SK-N-SH (cell line): ENCODE data around the gene NAV2. TPM values are rescaled to one million over a fixed set of nuclear protein-coding genes. Genes with fewer than 3 reads are reported as not detected.
A peak's percentile ranks its signal among the peaks of the same experiment; 100 is the strongest.

Source experiments
- CTCF ChIA-PET: fragments of 300-600, 350-600 bp; formaldehyde crosslinking; extraction: SDS; loops from one replicate; lab custom pipeline; 2021; lab: Yijun Ruan, JAX
- POLR2A ChIA-PET: fragments of 350-600 bp; sonication (Branson Sonifier 250); formaldehyde crosslinking; extraction: SDS; loops from one replicate; lab custom pipeline; 2020; ENCODE audit warnings: antibody characterized with exemption, inconsistent platforms; lab: Yijun Ruan, JAX
- DNase-seq: peaks from one replicate; pipeline ENCODE4 v3.0.0; 2012
- H2AFZ ChIP-seq: fragments of 200-600 bp; sonication (generic); 2 replicates; pipeline ENCODE4 v1.8.1; 2016; ENCODE audit warnings: antibody characterized with exemption, mild to moderate bottlenecking, low read depth
- H3F3A ChIP-seq: fragments of 200-600 bp; sonication (generic); replicated peaks from 2 replicates; pipeline ENCODE3; 2016; ENCODE audit warnings: antibody characterized with exemption, mild to moderate bottlenecking; ENCODE audit not compliant: insufficient read depth
- H3K27ac ChIP-seq, 2 experiments: fragments of 200-500 bp in 1 of 2; fragments of 200-600 bp in 1 of 2; sonication (Bioruptor generic) in 1 of 2; sonication (generic), shearing (Covaris generic) in 1 of 2; 2 replicates each; pipeline versions ENCODE4 v1.5.1 to v1.6.1; 2014 to 2016; ENCODE audit warnings: low read depth in 2 of 2, inconsistent platforms in 1 of 2, low read length in 1 of 2, mild to moderate bottlenecking in 1 of 2, mixed read lengths in 1 of 2
- H3K27me3 ChIP-seq: fragments of 200-600 bp; sonication (generic), shearing (Covaris generic); 2 replicates; pipeline ENCODE4 v1.6.1; 2016; ENCODE audit warnings: mixed run types; ENCODE audit not compliant: insufficient read depth
- H3K36me3 ChIP-seq, 2 experiments: fragments of 200-500 bp in 1 of 2; fragments of 200-600 bp in 1 of 2; sonication (Bioruptor generic) in 1 of 2; sonication (generic) in 1 of 2; replicated peaks in 1 of 2; 2 replicates each; pipeline versions ENCODE3 to v1.5.1; 2014 to 2016; ENCODE audit warnings: low read length in 1 of 2, mild to moderate bottlenecking in 1 of 2; ENCODE audit not compliant: insufficient read depth in 2 of 2, control insufficient read depth in 1 of 2
- H3K4me1 ChIP-seq, 2 experiments: fragments of 200-500 bp in 1 of 2; fragments of 200-600 bp in 1 of 2; sonication (Bioruptor generic) in 1 of 2; sonication (generic), shearing (Covaris generic) in 1 of 2; 2 replicates each; pipeline versions ENCODE4 v1.5.1 to v1.6.1; 2014 to 2016; ENCODE audit warnings: low read depth in 1 of 2, low read length in 1 of 2, mixed run types in 1 of 2; ENCODE audit not compliant: insufficient read depth in 2 of 2, control insufficient read depth in 1 of 2
- H3K4me2 ChIP-seq: fragments of 200-600 bp; sonication (generic), shearing (Covaris generic); 2 replicates; pipeline ENCODE4 v1.6.1; 2017; ENCODE audit warnings: mixed run types
- H3K4me3 ChIP-seq, 2 experiments: fragments of 200-500 bp in 1 of 2; fragments of 200-600 bp in 1 of 2; sonication (Bioruptor generic) in 1 of 2; sonication (generic), shearing (Covaris generic) in 1 of 2; 2 replicates each; pipeline versions ENCODE4 v1.5.1 to v1.8.1; 2014 to 2016; ENCODE audit warnings: low read depth in 2 of 2, inconsistent platforms in 1 of 2, low read length in 1 of 2, mild to moderate bottlenecking in 1 of 2, mixed read lengths in 1 of 2, moderate library complexity in 1 of 2
- H3K79me2 ChIP-seq: fragments of 200-600 bp; sonication (generic); 2 replicates; pipeline ENCODE4 v1.8.1; 2017; ENCODE audit warnings: mild to moderate bottlenecking; ENCODE audit not compliant: insufficient read depth
- H3K9ac ChIP-seq: fragments of 200-600 bp; sonication (generic); 2 replicates; pipeline ENCODE4 v1.6.1; 2017; ENCODE audit warnings: mixed run types
- H3K9me2 ChIP-seq: fragments of 200-600 bp; sonication (generic); 2 replicates; pipeline ENCODE4 v1.6.1; 2017; ENCODE audit warnings: mixed run types
- H3K9me3 ChIP-seq: fragments of 200-600 bp; sonication (generic); 2 replicates; pipeline ENCODE4 v1.6.1; 2017; ENCODE audit warnings: mixed run types, mild to moderate bottlenecking, moderate library complexity
- H4K20me1 ChIP-seq: fragments of 200-600 bp; sonication (generic); 2 replicates; pipeline ENCODE4 v1.6.1; 2017; ENCODE audit warnings: mild to moderate bottlenecking, mixed run types; ENCODE audit not compliant: insufficient read depth
- CTCF ChIP-seq: fragments of 200-600 bp; sonication (generic); IDR thresholded peaks from 2 replicates; pipeline ENCODE4 v1.6.1; 2017; ENCODE audit warnings: antibody characterized with exemption, mild to moderate bottlenecking, moderate library complexity
- EP300 ChIP-seq, 2 experiments: IDR thresholded peaks; 2 replicates each; pipeline versions ENCODE4 v1.4.0 to v1.6.1; 2012; ENCODE audit warnings: borderline replicate concordance in 1 of 2, low read depth in 1 of 2, low read length in 1 of 2
- EZH2phosphoT487 ChIP-seq: fragments of 200-600 bp; sonication (generic); IDR thresholded peaks from 2 replicates; pipeline ENCODE4 v1.6.1; 2017; ENCODE audit warnings: low read depth, mixed run types, mild to moderate bottlenecking, antibody characterized with exemption, moderate library complexity, borderline replicate concordance
- GATA2 ChIP-seq: sonication (generic); formaldehyde crosslinking; IDR thresholded peaks from 2 replicates; pipeline ENCODE4 v1.5.0; 2020; ENCODE audit warnings: mild to moderate bottlenecking, missing genetic modification reagents
- IRF3 ChIP-seq: fragments of 150-350 bp; IDR thresholded peaks from 2 replicates; pipeline ENCODE4 v1.6.1; 2016; ENCODE audit warnings: mild to moderate bottlenecking, low read depth, low read length
- JUND ChIP-seq: IDR thresholded peaks from 2 replicates; pipeline ENCODE4 v1.4.0; 2012
- MEF2A ChIP-seq: IDR thresholded peaks from 2 replicates; pipeline ENCODE4 v1.4.0; 2012; ENCODE audit warnings: low read depth, borderline replicate concordance
- MXI1 ChIP-seq: IDR thresholded peaks from 2 replicates; pipeline ENCODE4 v1.6.1; 2012; ENCODE audit warnings: mild to moderate bottlenecking, low read depth, low read length, improper control_type of control experiment
- PBX3 ChIP-seq: IDR thresholded peaks from 2 replicates; pipeline ENCODE4; 2012
- POLR2AphosphoS5 ChIP-seq: IDR thresholded peaks from 2 replicates; pipeline ENCODE4 v1.6.1; 2012; ENCODE audit warnings: low read depth, low read length
- RFX5 ChIP-seq: IDR thresholded peaks from 2 replicates; pipeline ENCODE4 v1.6.1; 2012; ENCODE audit warnings: mild to moderate bottlenecking, improper control_type of control experiment, low read length
- RXRA ChIP-seq: IDR thresholded peaks from 2 replicates; pipeline ENCODE4 v1.4.0; 2012; ENCODE audit warnings: low read depth, mild to moderate bottlenecking, borderline replicate concordance
- SMC3 ChIP-seq: IDR thresholded peaks from 2 replicates; pipeline ENCODE4 v1.6.1; 2012; ENCODE audit warnings: low read depth, low read length, improper control_type of control experiment
- TAF1 ChIP-seq: IDR thresholded peaks from 2 replicates; pipeline ENCODE4 v1.6.1; 2012; ENCODE audit warnings: low read depth, mild to moderate bottlenecking, low read length, moderate library complexity, borderline replicate concordance
- TEAD4 ChIP-seq: IDR thresholded peaks from 2 replicates; pipeline ENCODE4 v1.4.0; 2012; ENCODE audit warnings: mild to moderate bottlenecking, borderline replicate concordance; ENCODE audit not compliant: insufficient read depth
- USF2 ChIP-seq: fragments of 150-350 bp; IDR thresholded peaks from 2 replicates; pipeline ENCODE4 v1.6.1; 2017; ENCODE audit warnings: antibody characterized with exemption, low read length, low read depth, borderline replicate concordance
- YY1 ChIP-seq: IDR thresholded peaks from 2 replicates; pipeline ENCODE4 v1.4.0; 2012; ENCODE audit warnings: low read depth, mild to moderate bottlenecking
- WGBS: methylation state at CpG from one replicate; pipeline ENCODE4 v1.1.6; 2017; ENCODE audit warnings: low lambda C conversion rate; 5-methylcytosine and 5-hydroxymethylcytosine counted together
- polyA plus RNA-seq, 3 experiments: library from polyadenylated mRNA; depleted of rRNA; stranded (reverse); fragments of >200 nt; gene quantifications; 2 replicates each; pipeline ENCODE4 v1.2.3, GENCODE V29; 2012

Gene NAV2
- polyA plus RNA-seq, 1 of the 3 experiments (the other 2 are of a cell fraction) = 26.2 TPM

GRCh38 chr11:20161923-20162744, 449.5 kb downstream of the NAV2 start:
- Histone ChIP-seq H3K9me3 (no peaks in the 10 kb centered on the region), H3K36me3 (no peaks in the 10 kb centered on the region), H3F3A (no peaks in the 10 kb centered on the region), H3K4me1 (peaks cover 0 to 16% of the 10 kb centered on the region in 2 experiments; a peak in 2 of 4 replicates), H3K9me2 (no peaks in the 10 kb centered on the region), H3K4me2 (peak overlapping the region; percentile 65; the same call in 1 of the 2 replicates), H4K20me1 (no peaks in the 10 kb centered on the region), H3K79me2 (no peaks in the 10 kb centered on the region), H3K27me3 (peaks cover 61% of the 10 kb centered on the region), H3K27ac (no peak overlapping the region), H3K4me3 (no peak overlapping the region; a peak in 1 of 4 replicates), H2AFZ (no peak overlapping the region), H3K9ac (no peak overlapping the region)
- DNase-seq = peak; percentile 43
- TF ChIP-seq MXI1 = no peak
- no peak for TF ChIP-seq GATA2
- no peak for TF ChIP-seq SMC3
- TF ChIP-seq PBX3 = no peak
- no peak for TF ChIP-seq USF2
- no peak for TF ChIP-seq TAF1
- no peak for TF ChIP-seq TEAD4
- TF ChIP-seq EP300 (IDR thresholded peaks at IDR 0.05; ENCODE audit: borderline replicate concordance in 1 of 2, low read depth in 1 of 2, low read length in 1 of 2) = no peak
- TF ChIP-seq IRF3 = no peak
- TF ChIP-seq YY1 = no peak
- TF ChIP-seq EZH2phosphoT487 = no peak
- TF ChIP-seq POLR2AphosphoS5 = no peak
- no peak for TF ChIP-seq RFX5
- TF ChIP-seq JUND = no peak
- TF ChIP-seq CTCF = no peak
- no peak for TF ChIP-seq RXRA
- no peak for TF ChIP-seq MEF2A
- POLR2A ChIA-PET = no interaction called here
- WGBS = 21% methylated on average over 24 of the region's 24 CpGs
- CTCF ChIA-PET = interaction anchor here (0.9 to 4.6 kb wide), 7 partner anchors 9 to 448 kb away, joined by 3 to 38 read pairs (median 4); no protein-coding TSS in a partner anchor
